ENCODE measurements around the gene POLR1A.

The POLR1A gene

GRCh38 chr2:86062043-86062442 lies 43.6 kb downstream of the POLR1A start:
- H3K27ac ChIP-seq, result peak overlapping the region in 1 of 2 donors; percentile 23
- H3K9me3 ChIP-seq, result no peaks in the 10 kb centered on the region
- intact Hi-C loops (cut with DNase I; ENCODE audit: low total_unique reads), result no loop called here
- TF ChIP-seq, protein P1, sequence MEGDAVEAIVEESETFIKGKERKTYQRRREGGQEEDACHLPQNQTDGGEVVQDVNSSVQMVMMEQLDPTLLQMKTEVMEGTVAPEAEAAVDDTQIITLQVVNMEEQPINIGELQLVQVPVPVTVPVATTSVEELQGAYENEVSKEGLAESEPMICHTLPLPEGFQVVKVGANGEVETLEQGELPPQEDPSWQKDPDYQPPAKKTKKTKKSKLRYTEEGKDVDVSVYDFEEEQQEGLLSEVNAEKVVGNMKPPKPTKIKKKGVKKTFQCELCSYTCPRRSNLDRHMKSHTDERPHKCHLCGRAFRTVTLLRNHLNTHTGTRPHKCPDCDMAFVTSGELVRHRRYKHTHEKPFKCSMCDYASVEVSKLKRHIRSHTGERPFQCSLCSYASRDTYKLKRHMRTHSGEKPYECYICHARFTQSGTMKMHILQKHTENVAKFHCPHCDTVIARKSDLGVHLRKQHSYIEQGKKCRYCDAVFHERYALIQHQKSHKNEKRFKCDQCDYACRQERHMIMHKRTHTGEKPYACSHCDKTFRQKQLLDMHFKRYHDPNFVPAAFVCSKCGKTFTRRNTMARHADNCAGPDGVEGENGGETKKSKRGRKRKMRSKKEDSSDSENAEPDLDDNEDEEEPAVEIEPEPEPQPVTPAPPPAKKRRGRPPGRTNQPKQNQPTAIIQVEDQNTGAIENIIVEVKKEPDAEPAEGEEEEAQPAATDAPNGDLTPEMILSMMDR (IDR thresholded peaks at IDR 0.05), result no peak
- peaks cover 24 to 54% (median 31%) of the 10 kb centered on the region in 3 donors for H3K36me3 ChIP-seq
- no peaks in the 10 kb centered on the region for H3K27me3 ChIP-seq
- DNase-seq, result no peak
- H3K4me1 ChIP-seq, result peaks cover 0 to 25% (median 0%) of the 10 kb centered on the region in 4 donors
- H3K4me3 ChIP-seq, result no peak overlapping the region

DNA sequence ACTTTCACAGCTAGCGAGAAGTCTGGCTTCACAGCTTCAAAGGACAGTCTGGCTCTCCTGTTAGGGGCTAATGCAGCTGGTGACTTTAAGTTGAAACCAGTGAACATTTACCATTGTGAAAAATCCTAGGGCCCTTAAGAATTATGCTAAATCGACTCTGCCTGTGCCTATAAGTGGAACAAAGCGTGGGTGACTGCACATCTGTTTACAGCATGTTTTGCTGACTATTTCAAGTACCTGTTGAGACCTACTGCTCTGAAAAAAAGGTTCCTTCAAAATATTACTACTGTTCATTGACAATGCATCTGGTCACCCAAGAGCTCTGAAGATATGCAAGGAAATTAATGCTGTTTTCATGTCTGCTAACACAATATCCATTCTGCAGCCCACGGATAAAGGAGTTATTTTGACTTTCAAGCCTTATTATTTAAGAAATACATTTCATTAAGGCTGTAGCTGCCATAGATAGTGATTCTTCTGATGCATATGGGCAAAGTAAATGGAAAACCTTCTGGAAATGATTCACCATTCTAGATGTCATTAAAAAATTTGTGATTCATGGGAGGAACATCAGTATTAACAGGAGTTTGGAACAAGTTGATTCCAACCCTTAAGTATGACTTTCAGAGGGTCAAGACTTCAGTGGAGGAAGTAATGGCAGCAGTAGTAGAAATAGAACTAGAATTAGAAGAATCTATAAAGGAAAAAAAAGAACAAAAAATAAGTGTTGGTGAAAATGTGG lies 48.9 kb downstream of the POLR1A start:
- no peak for DNase-seq
- H3K27ac ChIP-seq, result no peak overlapping the region
- H3K36me3 ChIP-seq, result peaks cover 30 to 52% (median 36%) of the 10 kb centered on the region in 3 donors
- no peaks in the 10 kb centered on the region for H3K27me3 ChIP-seq
- no peaks in the 10 kb centered on the region for H3K9me3 ChIP-seq
- intact Hi-C loops (cut with DNase I; ENCODE audit: low total_unique reads), result no loop called here
- peaks cover 0 to 7% (median 0%) of the 10 kb centered on the region in 4 donors for H3K4me1 ChIP-seq
- no peak overlapping the region for H3K4me3 ChIP-seq
- TF ChIP-seq, protein P1 (IDR thresholded peaks at IDR 0.05), result no peak

GRCh38 chr2:86055314-86055713 lies 50.4 kb downstream of the POLR1A start:
- TF ChIP-seq, protein P1 (IDR thresholded peaks at IDR 0.05), result no peak
- no peaks in the 10 kb centered on the region for H3K27me3 ChIP-seq
- H3K4me1 ChIP-seq, result no peaks in the 10 kb centered on the region
- H3K4me3 ChIP-seq, result no peak overlapping the region
- no peaks in the 10 kb centered on the region for H3K9me3 ChIP-seq
- peaks cover 36 to 58% (median 38%) of the 10 kb centered on the region in 3 donors for H3K36me3 ChIP-seq
- intact Hi-C loops (cut with DNase I; ENCODE audit: low total_unique reads), result no loop called here
- DNase-seq, result no peak
- no peak overlapping the region for H3K27ac ChIP-seq

GRCh38 chr2:86054535-86055082 lies 51.1 kb downstream of the POLR1A start:
- TF ChIP-seq, protein P1 (IDR thresholded peaks at IDR 0.05), result no peak
- no peak overlapping the region for H3K27ac ChIP-seq
- no peaks in the 10 kb centered on the region for H3K9me3 ChIP-seq
- H3K4me3 ChIP-seq, result no peak overlapping the region
- H3K4me1 ChIP-seq, result no peaks in the 10 kb centered on the region
- DNase-seq, result no peak
- H3K27me3 ChIP-seq, result no peaks in the 10 kb centered on the region
- peaks cover 34 to 60% (median 43%) of the 10 kb centered on the region in 3 donors for H3K36me3 ChIP-seq
- intact Hi-C loops (cut with DNase I; ENCODE audit: low total_unique reads), result no loop called here

GRCh38 chr2:86053166-86053565 lies 52.5 kb downstream of the POLR1A start:
- no peaks in the 10 kb centered on the region for H3K27me3 ChIP-seq
- no peaks in the 10 kb centered on the region for H3K9me3 ChIP-seq
- H3K4me3 ChIP-seq, result no peak overlapping the region
- intact Hi-C loops (cut with DNase I; ENCODE audit: low total_unique reads), result no loop called here
- H3K27ac ChIP-seq, result no peak overlapping the region
- TF ChIP-seq, protein P1 (IDR thresholded peaks at IDR 0.05), result no peak
- H3K36me3 ChIP-seq, result peaks cover 43 to 69% (median 57%) of the 10 kb centered on the region in 3 donors
- H3K4me1 ChIP-seq, result no peaks in the 10 kb centered on the region
- DNase-seq, result no peak
